ENCODE data around the gene EPHB1.

GRCh38 chr3:134883697-134884385 is 88.8 kb downstream of the EPHB1 start:
- TF ChIP-seq YY1 (IDR thresholded peaks at IDR 0.05; ENCODE audit: insufficient read depth, insufficient read length) (no peak), ZNF274 (IDR thresholded peaks at IDR 0.05; ENCODE audit: low read depth, low read length) (no peak), SUZ12 (IDR thresholded peaks at IDR 0.05; ENCODE audit: extremely low read depth, insufficient read depth, insufficient read length) (no peak)

Data from NT2/D1 (cell line).